ENCODE data around the gene TRAPPC10.

GRCh38 chr21:43985690-43986251 is 26.3 kb upstream of the TRAPPC10 start:
- TF ChIP-seq, protein P1, sequence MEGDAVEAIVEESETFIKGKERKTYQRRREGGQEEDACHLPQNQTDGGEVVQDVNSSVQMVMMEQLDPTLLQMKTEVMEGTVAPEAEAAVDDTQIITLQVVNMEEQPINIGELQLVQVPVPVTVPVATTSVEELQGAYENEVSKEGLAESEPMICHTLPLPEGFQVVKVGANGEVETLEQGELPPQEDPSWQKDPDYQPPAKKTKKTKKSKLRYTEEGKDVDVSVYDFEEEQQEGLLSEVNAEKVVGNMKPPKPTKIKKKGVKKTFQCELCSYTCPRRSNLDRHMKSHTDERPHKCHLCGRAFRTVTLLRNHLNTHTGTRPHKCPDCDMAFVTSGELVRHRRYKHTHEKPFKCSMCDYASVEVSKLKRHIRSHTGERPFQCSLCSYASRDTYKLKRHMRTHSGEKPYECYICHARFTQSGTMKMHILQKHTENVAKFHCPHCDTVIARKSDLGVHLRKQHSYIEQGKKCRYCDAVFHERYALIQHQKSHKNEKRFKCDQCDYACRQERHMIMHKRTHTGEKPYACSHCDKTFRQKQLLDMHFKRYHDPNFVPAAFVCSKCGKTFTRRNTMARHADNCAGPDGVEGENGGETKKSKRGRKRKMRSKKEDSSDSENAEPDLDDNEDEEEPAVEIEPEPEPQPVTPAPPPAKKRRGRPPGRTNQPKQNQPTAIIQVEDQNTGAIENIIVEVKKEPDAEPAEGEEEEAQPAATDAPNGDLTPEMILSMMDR (IDR thresholded peaks at IDR 0.05 in 2 of 3, conservative IDR thresholded peaks at IDR 0.05 in 1 of 3; ENCODE audit: borderline replicate concordance in 1 of 3, insufficient read depth in 1 of 3, low read depth in 2 of 3, low read length in 2 of 3): no peak
- TF ChIP-seq EZH2 (IDR thresholded peaks at IDR 0.05) (no peak), SRF (IDR thresholded peaks at IDR 0.05; ENCODE audit: low read depth) (no peak), ZNF274 (IDR thresholded peaks at IDR 0.05; ENCODE audit: low read depth, low read length) (no peak), ATF3 (IDR thresholded peaks at IDR 0.05) (no peak)
